ENCODE measurements around the gene TWF2. TPM values are rescaled to one million over a fixed set of nuclear protein-coding genes. Genes with fewer than 3 reads are reported as not detected.

TWF2 gene
- total RNA-seq, 2 experiments from 2014 or later = 85.0 to 93.5 TPM

DNA sequence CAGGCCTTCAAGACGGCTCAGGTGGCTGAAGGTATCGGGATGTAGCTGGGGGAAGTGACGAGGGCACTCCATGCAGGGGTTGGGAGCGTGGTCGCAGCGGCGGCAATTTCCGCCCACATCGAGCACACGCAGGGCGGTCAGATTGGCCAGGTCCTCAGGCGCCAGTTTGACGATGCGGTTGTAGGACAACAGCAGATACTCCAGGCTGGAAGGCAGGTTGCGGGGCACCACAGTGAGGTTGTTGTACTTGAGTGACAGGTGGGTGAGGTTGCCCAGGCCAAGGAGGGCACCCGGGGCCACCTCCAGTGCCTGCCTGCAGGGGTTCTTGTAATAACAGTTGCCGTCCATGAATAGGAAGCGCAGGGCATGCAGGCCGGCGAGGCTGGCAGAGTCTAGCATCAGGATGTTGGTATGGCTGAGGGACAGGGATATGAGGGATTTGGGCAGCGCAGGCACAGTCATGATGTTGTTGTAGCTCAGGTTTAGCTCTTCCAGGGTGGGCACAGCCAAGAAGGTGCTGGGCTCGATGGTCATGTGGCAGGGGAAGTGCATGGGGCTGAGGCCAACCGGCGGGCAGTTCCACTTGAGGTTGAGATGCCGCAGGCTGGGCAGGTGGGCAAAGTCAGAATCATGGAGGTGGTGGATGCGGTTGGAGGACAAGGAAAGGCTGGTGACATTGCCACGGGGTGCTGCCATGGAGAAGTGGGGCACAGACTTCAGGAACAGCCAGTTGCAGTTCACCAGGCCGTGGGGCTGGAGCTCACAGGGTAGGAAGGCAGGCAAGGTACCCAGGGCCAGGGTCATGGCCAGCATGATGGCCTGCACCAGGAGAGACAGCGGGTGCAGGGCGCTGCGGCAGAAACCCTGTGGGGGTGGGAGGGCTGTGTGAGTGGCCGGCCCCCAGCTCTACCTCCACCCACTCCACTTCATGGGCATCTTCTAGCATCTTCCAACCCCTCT, 15.2 kb downstream of the TWF2 start:
- DNase-seq (peak; percentile 5), ATAC-seq (no peak)
- POLR2A ChIA-PET = interaction anchor here (0.6 kb wide), 1 partner anchor 131 kb away, joined by 3 read pairs; no protein-coding TSS in a partner anchor
- H3K36me3 Mint-ChIP-seq (ENCODE audit: low read depth) = no peaks in the 10 kb centered on the region
- H3K9me3 Mint-ChIP-seq (ENCODE audit: low read depth) = no peaks in the 10 kb centered on the region
- intact Hi-C loops (cut with DNase I, micrococcal nuclease) = loop anchor here (2.0 to 10.0 kb wide), 4 partner anchors 15 to 226 kb away; partner anchors contain the start of genes SEMA3G (in 2 of the 2), RPL29 (in 1 of the 2) and TWF2 (in 1 of the 2)
- H3K27ac Mint-ChIP-seq = peak overlapping the region; percentile 67
- CTCF ChIA-PET = interaction anchor here (0.5 to 11.1 kb wide), 10 partner anchors 8 to 910 kb away, joined by 3 to 191 read pairs (median 7); no protein-coding TSS in a partner anchor
- peaks cover 72% of the 10 kb centered on the region for H3K4me1 Mint-ChIP-seq
- no peaks in the 10 kb centered on the region for H3K27me3 Mint-ChIP-seq
- no peak overlapping the region for H3K4me3 Mint-ChIP-seq

DNA sequence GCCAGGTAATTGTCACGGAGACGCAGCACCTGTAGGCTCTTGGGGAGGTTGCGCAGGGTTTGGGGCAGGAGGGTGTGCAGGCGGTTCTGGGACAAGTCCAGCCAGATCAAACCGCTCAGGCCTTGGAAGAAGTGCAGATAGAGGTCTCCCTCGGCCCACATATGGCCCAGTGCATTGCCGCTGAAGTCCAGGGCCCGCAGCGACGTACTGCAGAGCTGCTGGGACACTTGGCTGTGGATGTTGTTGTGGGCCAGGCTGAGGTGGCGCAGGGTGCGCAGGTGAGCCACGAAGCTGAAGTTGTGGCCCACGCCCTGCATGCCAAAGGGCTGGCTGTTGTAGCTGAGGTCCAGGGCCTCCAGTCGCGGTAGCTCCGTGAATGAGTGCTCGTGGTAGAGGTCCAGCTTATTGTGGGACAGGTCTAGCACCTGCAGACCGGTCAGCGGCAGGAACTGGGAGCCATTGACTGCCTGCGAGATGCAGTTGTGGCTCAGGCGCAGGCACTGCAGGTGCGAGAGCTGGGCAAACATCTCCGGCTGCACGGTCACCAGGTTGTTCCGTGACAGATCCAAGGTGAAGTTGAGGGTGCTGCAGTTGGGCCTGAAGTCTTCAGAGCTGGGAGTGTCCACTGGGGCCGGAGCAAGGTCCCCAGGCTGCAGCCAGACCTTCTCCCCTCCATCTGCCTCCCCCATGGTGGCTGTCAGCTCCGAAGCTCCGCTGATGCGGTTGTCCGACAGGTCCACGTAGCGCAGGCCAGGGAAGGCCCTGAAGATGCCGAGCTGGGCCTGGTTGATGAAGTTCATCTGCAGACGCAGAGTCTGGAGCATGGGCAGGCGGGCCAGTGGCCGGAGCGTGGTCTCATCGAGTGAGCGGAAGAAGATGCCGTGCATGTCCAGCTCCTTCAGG, 16.4 kb downstream of the TWF2 start:
- ChIA-PET POLR2A (interaction anchor here (0.5 to 1.5 kb wide), 5 partner anchors 24 to 169 kb away, joined by 3 to 5 read pairs (median 3); partner anchors contain the start of gene GLYCTK), CTCF (interaction anchor here (0.5 to 11.1 kb wide), 18 partner anchors 9 to 911 kb away, joined by 3 to 191 read pairs (median 4); partner anchors contain the start of gene WDR82)
- Mint-ChIP-seq H3K36me3 (ENCODE audit: low read depth) (no peaks in the 10 kb centered on the region), H3K27ac (peak overlapping the region; percentile 77), H3K9me3 (ENCODE audit: low read depth) (no peaks in the 10 kb centered on the region), H3K4me1 (peaks cover 82% of the 10 kb centered on the region), H3K27me3 (no peaks in the 10 kb centered on the region), H3K4me3 (peak overlapping the region; percentile 64)
- DNase-seq (peak; percentile 6), ATAC-seq (no peak)
- intact Hi-C loops (cut with DNase I, micrococcal nuclease) = loop anchor here (2.0 to 10.0 kb wide), 4 partner anchors 16 to 225 kb away; partner anchors contain the start of genes SEMA3G (in 2 of the 2), RPL29 (in 1 of the 2) and TWF2 (in 1 of the 2)

DNA sequence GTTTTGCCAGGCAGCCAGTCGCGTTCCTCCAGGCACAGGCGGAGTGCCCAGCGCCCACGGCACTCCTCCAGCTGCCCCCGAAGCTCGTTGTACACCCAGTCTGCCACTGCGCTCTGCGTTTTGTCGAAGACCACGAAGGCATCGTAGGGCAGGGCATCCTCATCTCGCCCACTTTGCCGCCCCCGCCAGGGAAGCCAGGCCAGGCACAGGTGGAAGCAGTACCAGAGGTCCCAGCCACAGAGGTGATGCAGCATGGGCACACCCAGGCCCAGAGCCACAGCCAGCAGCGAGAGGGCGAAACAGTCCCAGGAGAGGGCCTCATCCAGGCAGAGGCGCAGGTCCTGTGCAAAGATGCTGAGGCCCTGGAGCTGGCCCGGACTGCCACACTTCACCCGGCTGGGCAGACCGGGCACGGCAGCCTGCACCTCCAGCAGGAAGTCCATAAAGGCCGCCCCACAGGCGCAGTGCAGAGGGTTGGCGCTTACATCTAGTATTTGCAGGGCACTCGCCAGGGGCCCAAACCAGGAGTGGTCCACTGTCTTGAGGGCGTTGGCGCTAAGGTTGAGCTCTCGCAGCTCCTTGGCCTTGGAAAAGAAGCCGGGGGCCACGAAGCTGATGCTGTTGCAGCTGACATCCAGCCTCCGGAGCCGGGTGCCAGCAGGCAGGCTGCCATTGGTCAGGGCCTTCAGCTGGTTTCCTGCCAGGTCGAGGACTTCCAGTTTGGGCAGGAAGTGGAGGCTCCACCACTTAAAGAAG, 17.2 kb downstream of the TWF2 start:
- Mint-ChIP-seq H3K9me3 (ENCODE audit: low read depth) (no peaks in the 10 kb centered on the region), H3K27me3 (no peaks in the 10 kb centered on the region), H3K36me3 (ENCODE audit: low read depth) (peaks cover 3% of the 10 kb centered on the region), H3K4me1 (peaks cover 88% of the 10 kb centered on the region), H3K27ac (peak overlapping the region; percentile 77), H3K4me3 (peak overlapping the region; percentile 64)
- ATAC-seq (peak; percentile 32), DNase-seq (peak; percentile 75)
- ChIA-PET POLR2A (interaction anchor here (0.7 to 1.5 kb wide), 4 partner anchors 25 to 168 kb away, joined by 3 to 5 read pairs (median 4); no protein-coding TSS in a partner anchor), CTCF (interaction anchor here (0.6 to 11.1 kb wide), 20 partner anchors 10 to 227 kb away, joined by 3 to 191 read pairs (median 6); partner anchors contain the start of gene WDR82)
- intact Hi-C loops (cut with DNase I, micrococcal nuclease) = loop anchor here (2.0 to 10.0 kb wide), 4 partner anchors 17 to 226 kb away; partner anchors contain the start of genes SEMA3G (in 2 of the 2), RPL29 (in 1 of the 2) and TWF2 (in 1 of the 2)

DNA sequence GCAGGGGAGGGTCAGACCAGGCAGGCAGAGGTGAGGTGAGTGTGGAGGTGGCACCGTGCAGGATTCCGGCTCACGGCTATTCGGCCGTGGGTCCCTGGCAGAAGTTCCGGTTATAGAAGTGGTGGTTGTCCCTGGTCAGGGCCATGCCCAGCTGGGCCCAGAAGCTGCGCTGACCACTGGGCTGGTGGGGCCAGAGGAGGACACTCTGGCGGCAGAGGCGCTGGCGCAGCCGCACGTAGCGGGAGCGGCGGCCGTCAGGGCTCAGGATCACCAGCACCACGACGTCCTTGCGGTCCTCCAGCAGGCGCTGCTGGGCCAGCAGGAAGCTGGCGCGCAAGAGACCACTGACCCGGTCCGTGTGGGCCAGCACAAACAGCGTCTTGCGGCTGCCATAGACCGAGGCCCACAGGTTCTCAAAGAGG, 17.8 kb downstream of the TWF2 start:
- Mint-ChIP-seq H3K9me3 (ENCODE audit: low read depth) (no peaks in the 10 kb centered on the region), H3K4me1 (peaks cover 88% of the 10 kb centered on the region), H3K36me3 (ENCODE audit: low read depth) (peaks cover 7% of the 10 kb centered on the region), H3K4me3 (peak overlapping the region; percentile 64), H3K27me3 (no peaks in the 10 kb centered on the region), H3K27ac (peak overlapping the region; percentile 77)
- DNase-seq (peak; percentile 6), ATAC-seq (no peak)
- CTCF ChIA-PET = interaction anchor here (0.6 to 11.1 kb wide), 28 partner anchors 8 to 227 kb away, joined by 3 to 191 read pairs (median 5); partner anchors contain the start of genes DNAH1, GLYCTK, POC1A and PPM1M
- POLR2A ChIA-PET = interaction anchor here (1.0 to 1.3 kb wide), 3 partner anchors 25 to 58 kb away, joined by 3 to 4 read pairs (median 4); no protein-coding TSS in a partner anchor
- intact Hi-C loops (cut with DNase I, micrococcal nuclease) = loop anchor here (5.0 to 10.0 kb wide), 3 partner anchors 224 to 226 kb away; partner anchors contain the start of genes SEMA3G (in 2 of the 2) and RPL29 (in 1 of the 2)

DNA sequence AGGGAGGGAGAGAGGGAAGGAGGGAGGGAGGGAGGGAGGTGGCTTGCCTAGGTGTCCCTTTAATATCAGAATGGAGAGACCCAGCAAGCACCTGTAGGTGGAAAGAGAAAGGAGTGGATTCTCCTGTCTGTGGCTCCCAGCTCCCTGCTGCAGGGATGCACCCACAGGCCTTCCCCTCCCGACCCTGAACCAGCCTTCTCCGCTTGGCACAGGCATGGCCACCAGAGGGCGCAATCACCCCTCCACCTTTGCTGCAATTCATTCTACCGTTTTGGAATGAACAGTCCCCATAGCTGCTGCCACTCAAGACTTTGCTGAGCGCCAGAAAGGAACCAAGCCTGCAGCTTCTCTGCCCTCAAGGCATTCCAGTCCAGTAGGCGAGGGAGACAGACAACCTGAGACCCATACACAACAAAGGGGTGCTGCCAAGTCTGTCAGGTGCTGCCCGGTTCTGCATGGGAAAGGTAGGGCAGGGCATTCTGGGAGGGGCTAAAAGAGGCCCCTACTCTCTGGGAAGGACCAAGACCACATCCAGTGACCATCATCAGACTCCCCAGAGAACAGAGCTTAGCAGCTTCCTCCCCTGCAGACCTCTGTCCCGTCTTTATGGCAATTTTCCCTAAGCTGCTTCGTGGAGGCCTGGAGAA, 18.5 kb downstream of the TWF2 start:
- Mint-ChIP-seq H3K9me3 (ENCODE audit: low read depth) (no peaks in the 10 kb centered on the region), H3K36me3 (ENCODE audit: low read depth) (peaks cover 9% of the 10 kb centered on the region), H3K4me1 (peaks cover 83% of the 10 kb centered on the region), H3K4me3 (no peak overlapping the region), H3K27me3 (no peaks in the 10 kb centered on the region), H3K27ac (peak overlapping the region; percentile 29)
- POLR2A ChIA-PET = interaction anchor here (1.0 to 1.2 kb wide), 2 partner anchors 32 to 59 kb away, joined by 3 to 4 read pairs; no protein-coding TSS in a partner anchor
- peak; percentile 78 for ATAC-seq
- peak; percentile 95 for DNase-seq
- intact Hi-C loops (cut with DNase I, micrococcal nuclease) = loop anchor here (1.0 to 10.0 kb wide), 7 partner anchors 58 to 227 kb away; partner anchors contain the start of genes SEMA3G (in 2 of the 2), GLYCTK (in 1 of the 2), RPL29 (in 1 of the 2) and WDR82 (in 1 of the 2)
- CTCF ChIA-PET = interaction anchor here (0.6 to 11.1 kb wide), 34 partner anchors 9 to 960 kb away, joined by 3 to 191 read pairs (median 4); partner anchors contain the start of genes DNAH1, GLYCTK, POC1A and PPM1M

DNA sequence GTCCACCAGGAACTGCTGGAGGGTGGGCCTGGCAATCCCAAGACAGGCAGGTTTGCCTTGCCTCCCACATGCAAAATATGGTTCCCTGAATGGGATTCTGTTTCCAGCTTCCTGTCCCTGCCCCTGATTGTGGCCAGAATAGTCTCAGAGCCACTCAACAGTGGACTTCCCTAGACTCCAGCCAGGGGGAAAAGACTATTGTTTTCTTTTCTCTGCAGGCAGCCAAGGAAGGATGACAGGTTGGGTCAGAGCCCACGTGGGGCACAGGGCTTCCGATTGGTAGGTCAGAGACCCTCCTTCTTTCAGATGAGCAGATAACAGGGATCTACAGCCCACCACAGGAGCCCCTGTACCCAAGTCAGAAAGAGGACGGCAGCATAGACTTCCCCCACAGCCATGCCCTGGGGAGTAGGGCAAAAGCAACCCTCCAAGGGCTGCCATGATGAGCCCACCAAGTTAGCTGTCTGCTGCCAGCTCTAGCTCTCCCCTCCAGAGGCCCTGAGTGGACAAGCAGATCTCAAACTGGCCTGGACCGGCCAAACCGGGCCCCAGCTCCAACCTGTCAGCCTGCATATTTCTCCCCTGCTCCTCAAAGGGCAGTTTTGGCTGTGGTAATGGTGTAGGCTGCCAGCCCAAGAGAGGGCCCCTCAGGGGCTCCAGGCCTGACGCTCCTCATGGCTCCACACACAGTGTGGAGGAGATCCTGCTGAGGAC, 19.9 kb downstream of the TWF2 start:
- Mint-ChIP-seq H3K4me1 (peaks cover 71% of the 10 kb centered on the region), H3K27me3 (no peaks in the 10 kb centered on the region), H3K9me3 (ENCODE audit: low read depth) (no peaks in the 10 kb centered on the region), H3K4me3 (no peak overlapping the region), H3K27ac (peak overlapping the region; percentile 72), H3K36me3 (ENCODE audit: low read depth) (peaks cover 20% of the 10 kb centered on the region)
- peak; percentile 7 for DNase-seq
- intact Hi-C loops (cut with DNase I, micrococcal nuclease) = no loop called here
- no peak for ATAC-seq
- ChIA-PET POLR2A (interaction anchor here (0.6 kb wide), 2 partner anchors 60 to 131 kb away, joined by 3 read pairs; no protein-coding TSS in a partner anchor), CTCF (interaction anchor here (0.5 to 11.1 kb wide), 16 partner anchors 13 to 959 kb away, joined by 3 to 191 read pairs (median 6); partner anchors contain the start of genes DUSP7, POC1A, TWF2 and WDR82)

DNA sequence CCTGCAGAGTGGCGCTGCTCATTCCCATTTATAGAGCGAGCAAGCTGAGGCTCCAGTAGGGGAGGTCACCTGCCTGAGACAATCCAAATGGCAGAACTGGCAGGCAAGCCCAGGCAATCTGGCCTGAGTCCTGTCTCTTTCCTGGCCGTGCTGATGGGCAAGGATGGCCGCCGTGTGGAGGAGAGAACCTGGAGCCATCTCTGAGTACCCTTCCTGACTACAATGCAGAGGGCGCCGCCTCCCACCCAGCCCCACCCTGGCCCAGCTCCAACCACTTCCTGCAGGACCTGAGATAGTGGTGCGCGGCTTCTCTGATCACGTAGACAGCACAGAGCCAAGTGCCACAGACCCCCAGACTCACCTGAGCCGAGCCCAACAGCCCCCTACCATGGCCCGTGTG, 20.5 kb downstream of the TWF2 start:
- H3K27ac Mint-ChIP-seq = peak overlapping the region; percentile 85
- ATAC-seq (no peak), DNase-seq (peak; percentile 65)
- intact Hi-C loops (cut with DNase I, micrococcal nuclease) = no loop called here
- no peaks in the 10 kb centered on the region for H3K27me3 Mint-ChIP-seq
- no peaks in the 10 kb centered on the region for H3K9me3 Mint-ChIP-seq (ENCODE audit: low read depth)
- POLR2A ChIA-PET = interaction anchor here (0.6 kb wide), 1 partner anchor 17 kb away, joined by 3 read pairs; no protein-coding TSS in a partner anchor
- peaks cover 26% of the 10 kb centered on the region for H3K36me3 Mint-ChIP-seq (ENCODE audit: low read depth)
- H3K4me1 Mint-ChIP-seq = peaks cover 65% of the 10 kb centered on the region
- CTCF ChIA-PET = interaction anchor here (1.2 to 11.1 kb wide), 6 partner anchors 12 to 120 kb away, joined by 3 to 191 read pairs (median 42); partner anchors contain the start of gene TWF2
- no peak overlapping the region for H3K4me3 Mint-ChIP-seq

DNA sequence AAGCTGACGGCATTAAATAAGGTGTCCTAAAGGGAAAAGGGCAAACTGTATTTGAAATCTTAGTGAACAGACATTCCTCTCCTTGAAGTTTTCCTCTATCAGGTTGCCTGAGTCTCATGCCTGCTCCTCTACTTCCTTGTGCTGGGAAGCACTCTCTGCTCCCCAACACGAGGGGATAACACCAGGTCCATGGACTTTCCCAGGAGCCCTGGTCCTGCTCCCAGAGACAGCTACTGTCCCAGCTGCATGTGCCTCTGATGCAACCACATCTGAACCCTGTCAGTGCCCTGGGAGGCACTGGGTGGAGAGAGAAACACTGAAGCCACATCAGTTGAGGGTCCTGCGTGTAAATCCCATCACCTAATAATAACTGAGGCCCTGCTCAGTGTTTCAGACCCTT, 20.9 kb downstream of the TWF2 start:
- Mint-ChIP-seq H3K27me3 (no peaks in the 10 kb centered on the region), H3K36me3 (ENCODE audit: low read depth) (peaks cover 28% of the 10 kb centered on the region), H3K4me1 (peaks cover 61% of the 10 kb centered on the region), H3K4me3 (no peak overlapping the region), H3K9me3 (ENCODE audit: low read depth) (no peaks in the 10 kb centered on the region), H3K27ac (peak overlapping the region; percentile 85)
- ATAC-seq (no peak), DNase-seq (peak; percentile 12)
- CTCF ChIA-PET = interaction anchor here (1.2 to 11.1 kb wide), 8 partner anchors 12 to 137 kb away, joined by 3 to 191 read pairs (median 4); partner anchors contain the start of gene TWF2
- intact Hi-C loops (cut with DNase I, micrococcal nuclease) = no loop called here
- POLR2A ChIA-PET = interaction anchor here (0.6 kb wide), 1 partner anchor 16 kb away, joined by 3 read pairs; no protein-coding TSS in a partner anchor
